GM21737 (cell line): ENCODE results near the gene CTNND2.

Experiments
- ATAC-seq: cut with Tn5 transposase; IDR thresholded peaks from one replicate; pipeline ENCODE4 v1.9.1; 2021; ENCODE audit warnings: mild to moderate bottlenecking, moderate library complexity; ENCODE audit not compliant: unreplicated experiment

CTNND2 gene

GRCh38 chr5:11277323-11277722 is 626.9 kb downstream of the CTNND2 start:
- ATAC-seq, result no peak

- ATAC-seq, result no peak
Measured at GRCh38 chr5:11273180-11273903, 630.9 kb downstream of the CTNND2 start.

GRCh38 chr5:11269515-11269914 is 634.7 kb downstream of the CTNND2 start:
- no peak for ATAC-seq

GRCh38 chr5:11268891-11269290 is 635.4 kb downstream of the CTNND2 start:
- ATAC-seq, result no peak

GRCh38 chr5:11266331-11266730 is 637.9 kb downstream of the CTNND2 start:
- no peak for ATAC-seq

GRCh38 chr5:11261241-11261640 is 643.0 kb downstream of the CTNND2 start:
- ATAC-seq, result no peak

- no peak for ATAC-seq
Measured at GRCh38 chr5:11258001-11258400, 646.2 kb downstream of the CTNND2 start.

- no peak for ATAC-seq
Measured at GRCh38 chr5:11252523-11252922, 651.7 kb downstream of the CTNND2 start.

- ATAC-seq, result no peak
Measured at GRCh38 chr5:11252075-11252474, 652.2 kb downstream of the CTNND2 start.

- no peak for ATAC-seq
Measured at GRCh38 chr5:11251247-11251646, 653.0 kb downstream of the CTNND2 start.

GRCh38 chr5:11248966-11249365 is 655.3 kb downstream of the CTNND2 start:
- ATAC-seq, result no peak

- no peak for ATAC-seq
Measured at GRCh38 chr5:11247224-11247623, 657.0 kb downstream of the CTNND2 start.

GRCh38 chr5:11240293-11241190 is 663.7 kb downstream of the CTNND2 start:
- no peak for ATAC-seq

- ATAC-seq, result no peak
Measured at GRCh38 chr5:11239261-11240015, 664.8 kb downstream of the CTNND2 start.

- no peak for ATAC-seq
Measured at GRCh38 chr5:11234501-11234911, 669.7 kb downstream of the CTNND2 start.

- no peak for ATAC-seq
Measured at GRCh38 chr5:11230890-11231289, 673.4 kb downstream of the CTNND2 start.

GRCh38 chr5:11227064-11227463 is 677.2 kb downstream of the CTNND2 start:
- no peak for ATAC-seq

- no peak for ATAC-seq
Measured at GRCh38 chr5:11224436-11225187, 679.6 kb downstream of the CTNND2 start.

- no peak for ATAC-seq
Measured at GRCh38 chr5:11222169-11222568, 682.1 kb downstream of the CTNND2 start.

GRCh38 chr5:11214864-11215644 is 689.2 kb downstream of the CTNND2 start:
- ATAC-seq, result no peak
